NK-92 treated with Interleukin-12 subunit alpha and Interleukin-12 subunit beta, amount 100 ng/mL, for 24 hours (cell line): Measurements from ENCODE around the gene CBFB.
"Not testable (repeated sequence)": the region's sequence is repeated elsewhere in the genome, so short reads cannot be mapped to it uniquely, and the experiment has no call there.

Experiments
- DNase-seq: peaks from one replicate; lab custom pipeline; 2025; lab: John Stamatoyannopoulos, UW

Gene CBFB

GRCh38 chr16:67098599-67098998 is 69.7 kb downstream of the CBFB start:
- no peak for DNase-seq

- DNase-seq, result no peak
These were observed 71.8 kb downstream of the CBFB start for GRCh38 chr16:67100569-67101310.

GRCh38 chr16:67101311-67102082 is 72.5 kb downstream of the CBFB start:
- no peak for DNase-seq

GRCh38 chr16:67104061-67104460 is 75.1 kb downstream of the CBFB start:
- DNase-seq, result no peak

- no peak for DNase-seq
These were observed 75.9 kb downstream of the CBFB start for GRCh38 chr16:67104845-67105244.

GRCh38 chr16:67105246-67105645 is 76.3 kb downstream of the CBFB start:
- DNase-seq, result no peak

- no peak for DNase-seq
These were observed 76.9 kb downstream of the CBFB start for GRCh38 chr16:67105881-67106280.

- DNase-seq, result no peak
These were observed 79.5 kb downstream of the CBFB start for GRCh38 chr16:67108489-67108888.

GRCh38 chr16:67108931-67109406 is 80.0 kb downstream of the CBFB start:
- DNase-seq, result no peak

GRCh38 chr16:67109407-67110135 is 80.6 kb downstream of the CBFB start, which contains the start of gene PHAF1:
TSS of gene PHAF1 (plus strand) at chr16:67109941. CDS start at chr16:67110176, 235 bp downstream.
- DNase-seq, result peak; percentile 84

- no peak for DNase-seq
These were observed 83.0 kb downstream of the CBFB start for GRCh38 chr16:67111951-67112444.

GRCh38 chr16:67112591-67113399 is 83.8 kb downstream of the CBFB start:
- no peak for DNase-seq

GRCh38 chr16:67114793-67115192 is 85.8 kb downstream of the CBFB start:
- DNase-seq, result no peak

- no peak for DNase-seq
These were observed 86.7 kb downstream of the CBFB start for GRCh38 chr16:67115639-67116038.

- no peak for DNase-seq
These were observed 87.7 kb downstream of the CBFB start for GRCh38 chr16:67116388-67117311.

- no peak for DNase-seq
These were observed 88.8 kb downstream of the CBFB start for GRCh38 chr16:67117716-67118115.

GRCh38 chr16:67120025-67120424 is 91.1 kb downstream of the CBFB start:
- no peak for DNase-seq

- not testable (repeated sequence) for DNase-seq
These were observed 93.8 kb downstream of the CBFB start for GRCh38 chr16:67122799-67123198.

GRCh38 chr16:67128417-67128816 is 99.5 kb downstream of the CBFB start:
- no peak for DNase-seq

- DNase-seq, result no peak
These were observed 99.9 kb downstream of the CBFB start for GRCh38 chr16:67128887-67129286.
